ENCODE results near the gene VSIR.

DNA sequence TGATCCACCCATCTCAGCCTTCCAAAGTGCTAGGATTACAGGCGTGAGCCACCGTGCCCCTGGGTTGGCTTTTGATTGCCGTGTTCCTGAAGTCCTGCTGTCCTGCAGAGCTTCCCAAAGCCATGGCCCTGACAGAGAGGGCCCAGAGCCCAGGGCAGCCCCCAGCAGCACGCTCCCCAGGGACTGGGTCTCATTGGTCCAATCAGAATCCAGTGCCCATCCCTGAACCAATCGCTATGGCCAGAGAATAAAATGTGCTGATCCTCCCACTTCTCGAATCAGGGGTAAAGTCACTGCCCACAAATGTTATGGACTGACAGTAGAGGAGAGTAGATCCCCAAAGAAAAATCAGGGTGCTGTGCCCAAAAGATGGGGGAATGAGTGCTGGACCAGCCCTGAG lies 48.8 kb downstream of the VSIR start:
- TF ChIP-seq, protein P1, sequence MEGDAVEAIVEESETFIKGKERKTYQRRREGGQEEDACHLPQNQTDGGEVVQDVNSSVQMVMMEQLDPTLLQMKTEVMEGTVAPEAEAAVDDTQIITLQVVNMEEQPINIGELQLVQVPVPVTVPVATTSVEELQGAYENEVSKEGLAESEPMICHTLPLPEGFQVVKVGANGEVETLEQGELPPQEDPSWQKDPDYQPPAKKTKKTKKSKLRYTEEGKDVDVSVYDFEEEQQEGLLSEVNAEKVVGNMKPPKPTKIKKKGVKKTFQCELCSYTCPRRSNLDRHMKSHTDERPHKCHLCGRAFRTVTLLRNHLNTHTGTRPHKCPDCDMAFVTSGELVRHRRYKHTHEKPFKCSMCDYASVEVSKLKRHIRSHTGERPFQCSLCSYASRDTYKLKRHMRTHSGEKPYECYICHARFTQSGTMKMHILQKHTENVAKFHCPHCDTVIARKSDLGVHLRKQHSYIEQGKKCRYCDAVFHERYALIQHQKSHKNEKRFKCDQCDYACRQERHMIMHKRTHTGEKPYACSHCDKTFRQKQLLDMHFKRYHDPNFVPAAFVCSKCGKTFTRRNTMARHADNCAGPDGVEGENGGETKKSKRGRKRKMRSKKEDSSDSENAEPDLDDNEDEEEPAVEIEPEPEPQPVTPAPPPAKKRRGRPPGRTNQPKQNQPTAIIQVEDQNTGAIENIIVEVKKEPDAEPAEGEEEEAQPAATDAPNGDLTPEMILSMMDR (IDR thresholded peaks at IDR 0.05), result no peak
- no peak for TF ChIP-seq POLR2A (IDR thresholded peaks at IDR 0.05)
